DND-41 (cell line): ENCODE data around the gene PDE3A.

Source experiments
- CTCF ChIP-seq: IDR thresholded peaks from 2 replicates; pipeline ENCODE4 v1.5.1; 2012; ENCODE audit warnings: borderline replicate concordance, low read length, moderate library complexity, mild to moderate bottlenecking; ENCODE audit not compliant: poor library complexity, severe bottlenecking; ENCODE audit errors: extremely low read depth
- EZH2 ChIP-seq: IDR thresholded peaks from 3 replicates; pipeline ENCODE4 v1.6.1; 2012; ENCODE audit warnings: borderline replicate concordance, low read depth, mild to moderate bottlenecking, moderate library complexity, low read length, inconsistent platforms; ENCODE audit not compliant: severe bottlenecking

GRCh38 chr12:20513189-20513588, 144.9 kb downstream of the PDE3A start:
- no peak for TF ChIP-seq CTCF
- TF ChIP-seq EZH2, result no peak
